Measurements from ENCODE around the gene LRCH3. TPM values are rescaled to one million over a fixed set of nuclear protein-coding genes. Genes with fewer than 3 reads are reported as not detected.

Gene LRCH3
- total RNA-seq (2021) (67.8 and 71.8 TPM in 2 replicates), Bru-seq, nascent RNA (percentile 88 among the genes with signal in this experiment), BruChase-seq, experiment 1, labeled RNA remaining after a 2-hour chase (percentile 91 among the genes with signal in this experiment), BruChase-seq, experiment 2, labeled RNA remaining after a 6-hour chase (percentile 86 among the genes with signal in this experiment)
- long read RNA-seq, full-length matches to known transcripts: 3 of 59 reads
- long read RNA-seq, partial matches to known transcripts: 15 of 59 reads
- long read RNA-seq, other reads (novel, unspliced or antisense): 41 of 59 reads

DNA sequence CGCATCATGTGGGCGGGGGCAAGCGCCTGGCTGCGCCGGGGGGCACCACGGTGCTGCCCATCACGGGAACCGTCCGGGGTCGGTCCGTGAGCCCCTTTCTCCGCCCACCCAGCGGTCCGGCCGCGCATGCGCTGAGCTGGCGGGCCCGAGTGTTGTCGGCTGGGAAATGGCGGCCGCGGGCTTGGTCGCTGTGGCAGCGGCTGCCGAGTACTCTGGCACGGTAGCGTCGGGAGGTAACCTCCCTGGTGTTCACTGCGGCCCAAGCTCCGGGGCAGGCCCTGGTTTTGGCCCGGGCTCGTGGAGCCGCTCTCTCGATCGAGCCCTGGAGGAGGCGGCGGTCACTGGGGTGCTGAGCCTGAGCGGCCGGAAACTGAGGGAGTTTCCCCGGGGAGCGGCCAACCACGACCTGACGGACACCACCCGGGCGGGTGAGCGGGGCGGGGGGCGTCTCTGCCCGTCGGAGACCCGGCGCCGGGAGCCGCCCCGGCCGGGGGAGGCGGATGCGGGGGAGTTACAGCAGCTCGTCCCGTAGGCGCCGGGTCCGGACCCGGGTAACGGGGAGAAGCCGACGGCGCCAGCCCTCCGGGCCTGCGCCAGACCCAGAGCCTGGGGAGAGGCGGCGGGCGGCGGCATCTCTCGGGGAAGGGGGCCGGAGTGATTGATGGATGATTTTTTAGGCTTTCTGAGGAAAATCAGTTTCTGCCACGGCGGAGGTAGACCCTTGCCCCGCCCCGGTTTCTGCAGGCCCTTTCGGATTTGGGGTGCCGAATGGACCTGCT, at the start of gene LRCH3:
LRCH3 (plus strand) TSS at position 142 of the 779 bp plus-strand sequence; CDS start at position 167, 25 bp downstream.
- Histone ChIP-seq H3K27me3 (replicated peaks; ENCODE audit: insufficient read depth, low read depth, low read length, poor library complexity) (no peaks in the 10 kb centered on the region), H3K36me3 (ENCODE audit: insufficient read depth, low read length, poor library complexity, severe bottlenecking) (no peaks in the 10 kb centered on the region), H3K4me1 (ENCODE audit: insufficient read depth, low read length, poor library complexity, severe bottlenecking) (peaks cover 14% of the 10 kb centered on the region), H3K9me3 (ENCODE audit: low read depth, low read length, poor library complexity, severe bottlenecking) (no peaks in the 10 kb centered on the region), H3K27ac (ENCODE audit: low read depth, low read length, poor library complexity, severe bottlenecking) (peak within 1 kb of the TSS; percentile 97), H3K4me3 (ENCODE audit: low read depth, low read length, poor library complexity, severe bottlenecking) (peak within 1 kb of the TSS; percentile 97)
- CTCF ChIA-PET: no interaction called here
- no TSS peak for BruUV-seq (replicated peaks)
- TF ChIP-seq, protein P1, sequence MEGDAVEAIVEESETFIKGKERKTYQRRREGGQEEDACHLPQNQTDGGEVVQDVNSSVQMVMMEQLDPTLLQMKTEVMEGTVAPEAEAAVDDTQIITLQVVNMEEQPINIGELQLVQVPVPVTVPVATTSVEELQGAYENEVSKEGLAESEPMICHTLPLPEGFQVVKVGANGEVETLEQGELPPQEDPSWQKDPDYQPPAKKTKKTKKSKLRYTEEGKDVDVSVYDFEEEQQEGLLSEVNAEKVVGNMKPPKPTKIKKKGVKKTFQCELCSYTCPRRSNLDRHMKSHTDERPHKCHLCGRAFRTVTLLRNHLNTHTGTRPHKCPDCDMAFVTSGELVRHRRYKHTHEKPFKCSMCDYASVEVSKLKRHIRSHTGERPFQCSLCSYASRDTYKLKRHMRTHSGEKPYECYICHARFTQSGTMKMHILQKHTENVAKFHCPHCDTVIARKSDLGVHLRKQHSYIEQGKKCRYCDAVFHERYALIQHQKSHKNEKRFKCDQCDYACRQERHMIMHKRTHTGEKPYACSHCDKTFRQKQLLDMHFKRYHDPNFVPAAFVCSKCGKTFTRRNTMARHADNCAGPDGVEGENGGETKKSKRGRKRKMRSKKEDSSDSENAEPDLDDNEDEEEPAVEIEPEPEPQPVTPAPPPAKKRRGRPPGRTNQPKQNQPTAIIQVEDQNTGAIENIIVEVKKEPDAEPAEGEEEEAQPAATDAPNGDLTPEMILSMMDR (conservative IDR thresholded peaks at IDR 0.05; ENCODE audit: low read depth, low read length): no peak
- no peak for TF ChIP-seq EZH2 (IDR thresholded peaks at IDR 0.05; ENCODE audit: borderline replicate concordance, low read depth, low read length, poor library complexity, severe bottlenecking)
- POLR2A ChIA-PET (ENCODE audit: low non-redundant PET): interaction anchor here (0.6 to 0.9 kb wide), 2 partner anchors 10 to 59 kb away, joined by 4 to 22 read pairs; no protein-coding TSS in a partner anchor
- peak; percentile 87 for DNase-seq (ENCODE audit: low spot score)
- intact Hi-C loops (cut with micrococcal nuclease; ENCODE audit: unreplicated experiment): no loop called here

DNA sequence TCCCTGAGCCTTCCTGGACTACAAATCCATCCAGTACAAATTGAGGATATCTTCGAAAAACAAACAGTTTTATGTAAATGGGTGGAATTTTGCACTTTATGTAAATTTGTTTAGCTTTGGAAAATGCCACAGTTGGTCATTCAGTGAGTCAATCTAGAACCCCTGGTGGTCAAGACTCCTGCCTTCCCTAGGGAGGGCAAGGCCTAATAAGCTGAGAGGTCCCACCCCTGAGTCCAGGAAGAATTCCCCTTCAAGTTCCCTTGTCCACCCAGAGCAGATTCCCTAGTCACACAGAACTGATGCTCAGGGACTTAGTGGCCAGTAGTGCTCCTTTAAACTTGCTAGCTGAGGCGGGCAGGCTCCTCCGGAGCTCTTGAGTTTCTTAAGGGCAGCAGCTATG, 48.3 kb upstream of the LRCH3 start:
- intact Hi-C loops (cut with micrococcal nuclease; ENCODE audit: unreplicated experiment): no loop called here
- no peak for TF ChIP-seq EZH2 (IDR thresholded peaks at IDR 0.05; ENCODE audit: borderline replicate concordance, low read depth, low read length, poor library complexity, severe bottlenecking)
- H3K9me3 ChIP-seq (ENCODE audit: low read depth, low read length, poor library complexity, severe bottlenecking): no peaks in the 10 kb centered on the region
- no TSS peak for BruUV-seq (replicated peaks)
- H3K27ac ChIP-seq (ENCODE audit: low read depth, low read length, poor library complexity, severe bottlenecking): no peak overlapping the region
- ChIA-PET POLR2A (ENCODE audit: low non-redundant PET) (no interaction called here), CTCF (no interaction called here)
- H3K4me3 ChIP-seq (ENCODE audit: low read depth, low read length, poor library complexity, severe bottlenecking): no peak overlapping the region
- H3K4me1 ChIP-seq (ENCODE audit: insufficient read depth, low read length, poor library complexity, severe bottlenecking): peaks cover 3% of the 10 kb centered on the region
- H3K27me3 ChIP-seq (replicated peaks; ENCODE audit: insufficient read depth, low read depth, low read length, poor library complexity): no peaks in the 10 kb centered on the region
- DNase-seq (ENCODE audit: low spot score): no peak
- no peaks in the 10 kb centered on the region for H3K36me3 ChIP-seq (ENCODE audit: insufficient read depth, low read length, poor library complexity, severe bottlenecking)

DNA sequence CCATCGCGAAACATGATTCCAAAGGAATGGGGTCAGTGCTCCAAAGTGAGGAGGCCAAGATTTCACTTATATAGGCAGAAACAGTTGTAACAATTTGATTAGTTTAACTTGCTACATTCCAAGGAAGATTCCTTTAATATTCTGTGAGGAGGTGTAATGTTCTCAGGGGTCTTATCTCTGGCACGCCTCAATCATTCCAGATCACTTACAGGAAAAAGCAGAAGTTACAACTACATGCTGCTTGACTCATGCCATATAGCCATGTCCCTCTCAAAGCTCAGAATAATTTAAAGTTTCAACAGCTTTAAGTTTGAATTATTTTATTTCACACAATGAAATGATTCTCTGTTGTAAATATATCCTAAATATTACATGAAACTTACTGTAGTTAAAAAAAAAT, 44.8 kb upstream of the LRCH3 start:
- CTCF ChIA-PET: no interaction called here

More for the DNA sequence above, 44.8 kb upstream of the LRCH3 start:
- Histone ChIP-seq H3K9me3 (ENCODE audit: low read depth, low read length, poor library complexity, severe bottlenecking) (no peaks in the 10 kb centered on the region), H3K4me3 (ENCODE audit: low read depth, low read length, poor library complexity, severe bottlenecking) (no peak overlapping the region), H3K4me1 (ENCODE audit: insufficient read depth, low read length, poor library complexity, severe bottlenecking) (no peaks in the 10 kb centered on the region), H3K36me3 (ENCODE audit: insufficient read depth, low read length, poor library complexity, severe bottlenecking) (no peaks in the 10 kb centered on the region), H3K27ac (ENCODE audit: low read depth, low read length, poor library complexity, severe bottlenecking) (no peak overlapping the region), H3K27me3 (replicated peaks; ENCODE audit: insufficient read depth, low read depth, low read length, poor library complexity) (no peaks in the 10 kb centered on the region)
- DNase-seq (ENCODE audit: low spot score): no peak
- intact Hi-C loops (cut with micrococcal nuclease; ENCODE audit: unreplicated experiment): no loop called here
- TF ChIP-seq, protein P1 (conservative IDR thresholded peaks at IDR 0.05; ENCODE audit: low read depth, low read length): no peak
- no peak for TF ChIP-seq EZH2 (IDR thresholded peaks at IDR 0.05; ENCODE audit: borderline replicate concordance, low read depth, low read length, poor library complexity, severe bottlenecking)
- BruUV-seq (replicated peaks): no TSS peak
- POLR2A ChIA-PET (ENCODE audit: low non-redundant PET): no interaction called here

All from A673 (cell line).